ENCODE measurements around the gene KCNAB2.
"Not testable (repeated sequence)": the region's sequence is repeated elsewhere in the genome, so short reads cannot be mapped to it uniquely, and the experiment has no call there.

KCNAB2 gene

DNA sequence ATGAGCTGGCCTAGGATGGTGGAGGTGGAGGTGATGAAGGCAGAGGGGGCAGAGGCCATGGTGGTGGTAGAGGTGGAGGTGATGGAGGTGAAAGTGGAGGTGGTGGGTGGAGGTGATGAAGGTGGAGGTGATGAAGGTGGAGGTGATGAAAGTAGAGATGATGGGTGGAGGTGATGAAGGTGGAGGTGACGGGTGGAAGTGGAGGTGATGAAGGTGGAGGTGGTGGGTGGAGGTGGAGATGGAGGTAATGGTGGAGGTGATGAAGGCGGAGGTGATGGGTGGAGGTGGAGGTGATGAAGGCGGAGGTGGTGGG lies 33.8 kb upstream of the KCNAB2 start:
- no peaks in the 10 kb centered on the region for H3K4me1 ChIP-seq (ENCODE audit: insufficient read depth, insufficient read length)
- DNase-seq (ENCODE audit: low read depth, low spot score) = no peak

GRCh38 chr1:6012529-6013318 lies 33.0 kb upstream of the KCNAB2 start:
- H3K36me3 ChIP-seq (ENCODE audit: insufficient read depth, insufficient read length, low read length) = no peaks in the 10 kb centered on the region
- no peaks in the 10 kb centered on the region for H3K4me1 ChIP-seq (ENCODE audit: insufficient read depth, insufficient read length)
- no peak for DNase-seq (ENCODE audit: low read depth, low spot score)
- TF ChIP-seq YY1 (IDR thresholded peaks at IDR 0.05; ENCODE audit: insufficient read depth, insufficient read length) = no peak
- TF ChIP-seq SUZ12 (IDR thresholded peaks at IDR 0.05; ENCODE audit: extremely low read depth, insufficient read depth, insufficient read length) = no peak
- TF ChIP-seq ZNF274 (IDR thresholded peaks at IDR 0.05; ENCODE audit: low read depth, low read length) = no peak
- no peak overlapping the region for H3K9ac ChIP-seq (ENCODE audit: insufficient read length, low read depth)
- no peaks in the 10 kb centered on the region for H3K9me3 ChIP-seq (ENCODE audit: insufficient read depth, low read length)
- H3K4me3 ChIP-seq (ENCODE audit: insufficient read length, low read depth) = no peak overlapping the region
- H3K27me3 ChIP-seq (ENCODE audit: insufficient read depth, insufficient read length) = no peaks in the 10 kb centered on the region

More for the DNA sequence above, 33.8 kb upstream of the KCNAB2 start:
- H3K27me3 ChIP-seq (ENCODE audit: insufficient read depth, insufficient read length) = no peaks in the 10 kb centered on the region
- no peaks in the 10 kb centered on the region for H3K9me3 ChIP-seq (ENCODE audit: insufficient read depth, low read length)
- H3K9ac ChIP-seq (ENCODE audit: insufficient read length, low read depth) = no peak overlapping the region
- no peaks in the 10 kb centered on the region for H3K36me3 ChIP-seq (ENCODE audit: insufficient read depth, insufficient read length, low read length)
- TF ChIP-seq SUZ12 (IDR thresholded peaks at IDR 0.05; ENCODE audit: extremely low read depth, insufficient read depth, insufficient read length) (no peak), ZNF274 (IDR thresholded peaks at IDR 0.05; ENCODE audit: low read depth, low read length) (no peak), YY1 (IDR thresholded peaks at IDR 0.05; ENCODE audit: insufficient read depth, insufficient read length) (no peak)
- H3K4me3 ChIP-seq (ENCODE audit: insufficient read length, low read depth) = no peak overlapping the region

GRCh38 chr1:6013491-6013890 lies 32.2 kb upstream of the KCNAB2 start:
- no peak overlapping the region for H3K9ac ChIP-seq (ENCODE audit: insufficient read length, low read depth)
- no peaks in the 10 kb centered on the region for H3K27me3 ChIP-seq (ENCODE audit: insufficient read depth, insufficient read length)
- TF ChIP-seq ZNF274 (IDR thresholded peaks at IDR 0.05; ENCODE audit: low read depth, low read length) = no peak
- no peak for TF ChIP-seq YY1 (IDR thresholded peaks at IDR 0.05; ENCODE audit: insufficient read depth, insufficient read length)
- no peak for TF ChIP-seq SUZ12 (IDR thresholded peaks at IDR 0.05; ENCODE audit: extremely low read depth, insufficient read depth, insufficient read length)
- no peaks in the 10 kb centered on the region for H3K4me1 ChIP-seq (ENCODE audit: insufficient read depth, insufficient read length)
- no peaks in the 10 kb centered on the region for H3K9me3 ChIP-seq (ENCODE audit: insufficient read depth, low read length)
- no peak for DNase-seq (ENCODE audit: low read depth, low spot score)
- H3K4me3 ChIP-seq (ENCODE audit: insufficient read length, low read depth) = no peak overlapping the region
- H3K36me3 ChIP-seq (ENCODE audit: insufficient read depth, insufficient read length, low read length) = no peaks in the 10 kb centered on the region

- TF ChIP-seq ZNF274 (IDR thresholded peaks at IDR 0.05; ENCODE audit: low read depth, low read length) = no peak
- no peak for TF ChIP-seq YY1 (IDR thresholded peaks at IDR 0.05; ENCODE audit: insufficient read depth, insufficient read length)
- no peak for TF ChIP-seq SUZ12 (IDR thresholded peaks at IDR 0.05; ENCODE audit: extremely low read depth, insufficient read depth, insufficient read length)
- DNase-seq (ENCODE audit: low read depth, low spot score) = no peak
- H3K4me1 ChIP-seq (ENCODE audit: insufficient read depth, insufficient read length) = no peaks in the 10 kb centered on the region
Measured at GRCh38 chr1:6014130-6014999, 31.3 kb upstream of the KCNAB2 start.

GRCh38 chr1:6016191-6016865 lies 29.4 kb upstream of the KCNAB2 start:
- TF ChIP-seq YY1 (IDR thresholded peaks at IDR 0.05; ENCODE audit: insufficient read depth, insufficient read length) (no peak), ZNF274 (IDR thresholded peaks at IDR 0.05; ENCODE audit: low read depth, low read length) (no peak), SUZ12 (IDR thresholded peaks at IDR 0.05; ENCODE audit: extremely low read depth, insufficient read depth, insufficient read length) (no peak)
- Histone ChIP-seq H3K4me1 (ENCODE audit: insufficient read depth, insufficient read length) (no peaks in the 10 kb centered on the region), H3K9ac (ENCODE audit: insufficient read length, low read depth) (no peak overlapping the region), H3K4me3 (ENCODE audit: insufficient read length, low read depth) (no peak overlapping the region), H3K9me3 (ENCODE audit: insufficient read depth, low read length) (no peaks in the 10 kb centered on the region), H3K27me3 (ENCODE audit: insufficient read depth, insufficient read length) (no peaks in the 10 kb centered on the region), H3K36me3 (ENCODE audit: insufficient read depth, insufficient read length, low read length) (no peaks in the 10 kb centered on the region)
- DNase-seq (ENCODE audit: low read depth, low spot score) = no peak

More at GRCh38 chr1:6014130-6014999, 31.3 kb upstream of the KCNAB2 start:
- H3K27me3 ChIP-seq (ENCODE audit: insufficient read depth, insufficient read length) = no peaks in the 10 kb centered on the region
- no peak overlapping the region for H3K9ac ChIP-seq (ENCODE audit: insufficient read length, low read depth)
- no peaks in the 10 kb centered on the region for H3K36me3 ChIP-seq (ENCODE audit: insufficient read depth, insufficient read length, low read length)
- no peak overlapping the region for H3K4me3 ChIP-seq (ENCODE audit: insufficient read length, low read depth)
- H3K9me3 ChIP-seq (ENCODE audit: insufficient read depth, low read length) = no peaks in the 10 kb centered on the region

DNA sequence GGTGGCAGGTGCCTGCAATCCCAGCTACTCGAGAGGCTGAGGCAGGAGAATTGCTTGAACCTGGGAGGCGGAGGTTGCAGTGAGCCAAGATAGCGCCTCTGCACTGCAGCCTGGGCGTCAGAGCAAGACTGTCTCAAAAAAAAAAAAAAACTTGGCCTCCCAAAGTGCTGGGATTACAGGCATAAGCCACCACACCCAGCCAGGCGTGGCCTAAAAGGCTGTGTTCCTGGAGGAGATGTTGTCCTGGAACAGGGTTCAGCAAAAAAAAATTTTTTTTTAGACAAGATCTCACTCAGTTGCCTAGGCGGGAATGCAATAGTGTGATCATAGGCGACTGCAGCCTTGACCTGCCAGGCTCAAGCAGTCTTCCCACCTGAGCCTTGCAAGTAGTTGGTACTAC lies 28.0 kb upstream of the KCNAB2 start:
- H3K4me1 ChIP-seq (ENCODE audit: insufficient read depth, insufficient read length); DNase-seq (ENCODE audit: low read depth, low spot score); H3K9ac ChIP-seq (ENCODE audit: insufficient read length, low read depth); H3K9me3 ChIP-seq (ENCODE audit: insufficient read depth, low read length); H3K4me3 ChIP-seq (ENCODE audit: insufficient read length, low read depth); H3K27me3 ChIP-seq (ENCODE audit: insufficient read depth, insufficient read length); H3K36me3 ChIP-seq (ENCODE audit: insufficient read depth, insufficient read length, low read length): not testable (repeated sequence)
